Panc1 (cell line): ENCODE data around the gene ENPP3.

Source experiments
- POLR2AphosphoS5 ChIP-seq: IDR thresholded peaks from 2 replicates; pipeline ENCODE4 v1.6.1; 2012; ENCODE audit warnings: mild to moderate bottlenecking, low read depth, low read length, moderate library complexity
- TCF7L2 ChIP-seq: IDR thresholded peaks from 2 replicates; pipeline ENCODE4 v1.6.1; 2011; ENCODE audit warnings: mild to moderate bottlenecking, low read depth, low read length, inconsistent platforms
- TF ChIP-seq, protein P1 (sequence below): fragments of 450-650 bp; IDR thresholded peaks from 2 replicates; pipeline ENCODE4 v1.5.1; 2017; ENCODE audit warnings: mild to moderate bottlenecking
- TF ChIP-seq, protein P2 (sequence below), 2 experiments: IDR thresholded peaks; 2 replicates each; pipeline ENCODE4 v1.6.1; 2011 to 2012; ENCODE audit warnings: low read depth in 2 of 2, control low read depth in 1 of 2, low read length in 1 of 2, mild to moderate bottlenecking in 1 of 2, moderate library complexity in 1 of 2; ENCODE audit not compliant: insufficient read depth in 1 of 2

DNA sequence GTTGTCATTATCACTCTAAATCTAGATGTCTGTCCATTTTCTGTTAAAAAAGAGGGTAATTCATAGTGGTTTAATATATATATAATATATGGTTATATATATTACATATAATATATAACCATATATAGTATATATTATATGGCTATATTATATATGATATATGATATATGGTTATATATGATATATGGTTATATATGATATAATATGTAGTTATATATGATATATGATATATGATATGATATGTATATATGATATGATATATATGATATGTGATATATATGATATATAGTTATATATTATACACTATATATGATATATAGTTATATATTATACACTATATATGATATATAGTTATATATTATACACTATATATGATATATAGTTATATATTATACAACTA, 55.5 kb downstream of the ENPP3 start:
- no peak for TF ChIP-seq POLR2AphosphoS5
- TF ChIP-seq, protein P1, sequence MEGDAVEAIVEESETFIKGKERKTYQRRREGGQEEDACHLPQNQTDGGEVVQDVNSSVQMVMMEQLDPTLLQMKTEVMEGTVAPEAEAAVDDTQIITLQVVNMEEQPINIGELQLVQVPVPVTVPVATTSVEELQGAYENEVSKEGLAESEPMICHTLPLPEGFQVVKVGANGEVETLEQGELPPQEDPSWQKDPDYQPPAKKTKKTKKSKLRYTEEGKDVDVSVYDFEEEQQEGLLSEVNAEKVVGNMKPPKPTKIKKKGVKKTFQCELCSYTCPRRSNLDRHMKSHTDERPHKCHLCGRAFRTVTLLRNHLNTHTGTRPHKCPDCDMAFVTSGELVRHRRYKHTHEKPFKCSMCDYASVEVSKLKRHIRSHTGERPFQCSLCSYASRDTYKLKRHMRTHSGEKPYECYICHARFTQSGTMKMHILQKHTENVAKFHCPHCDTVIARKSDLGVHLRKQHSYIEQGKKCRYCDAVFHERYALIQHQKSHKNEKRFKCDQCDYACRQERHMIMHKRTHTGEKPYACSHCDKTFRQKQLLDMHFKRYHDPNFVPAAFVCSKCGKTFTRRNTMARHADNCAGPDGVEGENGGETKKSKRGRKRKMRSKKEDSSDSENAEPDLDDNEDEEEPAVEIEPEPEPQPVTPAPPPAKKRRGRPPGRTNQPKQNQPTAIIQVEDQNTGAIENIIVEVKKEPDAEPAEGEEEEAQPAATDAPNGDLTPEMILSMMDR: no peak
- TF ChIP-seq, protein P2, sequence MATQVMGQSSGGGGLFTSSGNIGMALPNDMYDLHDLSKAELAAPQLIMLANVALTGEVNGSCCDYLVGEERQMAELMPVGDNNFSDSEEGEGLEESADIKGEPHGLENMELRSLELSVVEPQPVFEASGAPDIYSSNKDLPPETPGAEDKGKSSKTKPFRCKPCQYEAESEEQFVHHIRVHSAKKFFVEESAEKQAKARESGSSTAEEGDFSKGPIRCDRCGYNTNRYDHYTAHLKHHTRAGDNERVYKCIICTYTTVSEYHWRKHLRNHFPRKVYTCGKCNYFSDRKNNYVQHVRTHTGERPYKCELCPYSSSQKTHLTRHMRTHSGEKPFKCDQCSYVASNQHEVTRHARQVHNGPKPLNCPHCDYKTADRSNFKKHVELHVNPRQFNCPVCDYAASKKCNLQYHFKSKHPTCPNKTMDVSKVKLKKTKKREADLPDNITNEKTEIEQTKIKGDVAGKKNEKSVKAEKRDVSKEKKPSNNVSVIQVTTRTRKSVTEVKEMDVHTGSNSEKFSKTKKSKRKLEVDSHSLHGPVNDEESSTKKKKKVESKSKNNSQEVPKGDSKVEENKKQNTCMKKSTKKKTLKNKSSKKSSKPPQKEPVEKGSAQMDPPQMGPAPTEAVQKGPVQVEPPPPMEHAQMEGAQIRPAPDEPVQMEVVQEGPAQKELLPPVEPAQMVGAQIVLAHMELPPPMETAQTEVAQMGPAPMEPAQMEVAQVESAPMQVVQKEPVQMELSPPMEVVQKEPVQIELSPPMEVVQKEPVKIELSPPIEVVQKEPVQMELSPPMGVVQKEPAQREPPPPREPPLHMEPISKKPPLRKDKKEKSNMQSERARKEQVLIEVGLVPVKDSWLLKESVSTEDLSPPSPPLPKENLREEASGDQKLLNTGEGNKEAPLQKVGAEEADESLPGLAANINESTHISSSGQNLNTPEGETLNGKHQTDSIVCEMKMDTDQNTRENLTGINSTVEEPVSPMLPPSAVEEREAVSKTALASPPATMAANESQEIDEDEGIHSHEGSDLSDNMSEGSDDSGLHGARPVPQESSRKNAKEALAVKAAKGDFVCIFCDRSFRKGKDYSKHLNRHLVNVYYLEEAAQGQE (IDR thresholded peaks at IDR 0.05; ENCODE audit: insufficient read depth in 1 of 2, low read depth in 2 of 2, low read length in 1 of 2): no peak
- no peak for TF ChIP-seq TCF7L2
